ENCODE measurements around the gene AEBP2. TPM values are rescaled to one million over a fixed set of nuclear protein-coding genes. Genes with fewer than 3 reads are reported as not detected.
A peak's percentile ranks its signal among the peaks of the same experiment; 100 is the strongest.

Gene AEBP2
- total RNA-seq, 1 donor from 2014 or later: 57.7 TPM

DNA sequence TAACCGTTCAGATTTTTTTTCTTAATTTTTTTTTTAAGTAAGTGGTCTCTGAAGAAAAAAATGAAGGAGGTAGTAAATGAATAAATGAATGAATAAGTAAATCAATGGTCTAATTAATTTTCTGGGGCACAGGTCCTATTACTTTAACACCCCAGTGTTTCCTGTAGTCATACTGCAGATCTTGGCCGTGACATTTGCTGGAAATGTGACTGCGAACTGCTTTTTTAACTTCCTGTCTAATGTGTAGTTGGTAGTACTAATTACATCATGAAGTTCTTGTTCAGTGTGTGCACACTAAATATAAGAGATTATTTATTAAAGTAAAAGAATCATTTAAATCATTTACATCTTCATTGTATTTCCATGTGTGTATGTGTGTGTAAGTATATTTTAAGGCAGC is 45.4 kb downstream of the AEBP2 start:
- DNase-seq (ENCODE audit: low spot score) (no peak), ATAC-seq (no peak)
- intact Hi-C loops (cut with DNase I): no loop called here

DNA sequence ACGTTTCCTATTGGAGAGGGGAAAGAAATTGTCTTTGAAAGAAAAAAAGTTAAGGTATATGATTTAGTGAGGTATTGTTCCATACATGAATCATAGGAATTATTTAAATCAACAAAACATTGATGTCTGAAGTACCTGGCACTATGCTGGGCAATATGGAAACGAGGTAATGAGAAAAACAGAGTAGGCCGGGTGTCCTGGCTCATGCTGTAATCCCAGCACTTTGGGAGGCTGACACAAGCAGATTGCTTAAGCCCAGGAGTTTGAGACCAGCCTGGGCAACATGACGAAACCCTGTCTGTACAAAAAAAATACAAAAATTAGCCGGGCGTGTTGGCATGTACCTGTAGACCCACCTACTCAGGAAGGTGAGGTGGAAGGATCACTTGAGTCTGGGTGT is 45.9 kb downstream of the AEBP2 start:
- intact Hi-C loops (cut with DNase I): no loop called here
- no peak for ATAC-seq
- DNase-seq (ENCODE audit: low spot score): no peak

- ATAC-seq (no peak), DNase-seq (ENCODE audit: low spot score) (no peak)
- intact Hi-C loops (cut with DNase I): no loop called here
Observed at GRCh38 chr12:19489168-19489567, 49.9 kb downstream of the AEBP2 start.

GRCh38 chr12:19490908-19491307 is 51.6 kb downstream of the AEBP2 start:
- ATAC-seq (no peak), DNase-seq (ENCODE audit: low spot score) (no peak)
- intact Hi-C loops (cut with DNase I): no loop called here

- no peak for DNase-seq (ENCODE audit: low spot score)
- intact Hi-C loops (cut with DNase I): no loop called here
- no peak for ATAC-seq
Observed at GRCh38 chr12:19491863-19492262, 52.6 kb downstream of the AEBP2 start.

DNA sequence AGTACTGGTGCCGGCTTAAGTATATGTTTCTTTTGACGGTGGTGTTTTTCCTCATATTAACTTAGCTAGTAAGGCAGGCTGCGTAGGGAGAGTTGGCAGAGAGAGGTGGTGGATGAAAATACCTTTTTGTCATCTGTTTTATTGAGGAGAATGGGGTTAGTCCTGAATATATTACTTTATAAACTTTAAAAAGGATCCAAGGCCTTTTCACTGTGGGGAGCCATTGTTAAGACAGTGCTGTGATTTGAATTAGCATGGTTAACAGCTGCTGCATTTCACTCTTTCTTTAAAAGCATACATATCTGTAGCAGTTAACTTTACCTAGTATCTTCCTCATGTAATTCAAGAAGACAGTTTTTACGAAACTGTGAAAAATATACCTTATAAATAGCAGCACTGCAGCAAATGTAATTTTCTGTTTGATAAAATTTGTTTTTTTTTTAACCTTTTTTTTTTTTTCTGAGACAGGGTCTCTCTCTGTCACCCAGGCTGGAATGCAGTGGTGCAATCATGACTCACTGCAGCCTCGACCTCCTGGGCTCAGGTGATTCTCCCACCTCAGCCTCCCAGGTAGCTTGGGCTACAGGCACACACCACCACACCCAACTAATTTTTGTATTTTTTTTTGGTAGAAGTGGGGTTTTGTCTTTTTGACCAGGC is 57.1 kb downstream of the AEBP2 start:
- ATAC-seq: no peak
- no peak for DNase-seq (ENCODE audit: low spot score)
- intact Hi-C loops (cut with DNase I): no loop called here

- intact Hi-C loops (cut with DNase I): no loop called here
- DNase-seq (ENCODE audit: low spot score) (no peak), ATAC-seq (no peak)
Observed at GRCh38 chr12:19498099-19498498, 58.8 kb downstream of the AEBP2 start.

- ATAC-seq: no peak
- no peak for DNase-seq (ENCODE audit: low spot score)
- intact Hi-C loops (cut with DNase I): no loop called here
Observed at GRCh38 chr12:19499030-19499429, 59.7 kb downstream of the AEBP2 start.

- no peak for ATAC-seq
- DNase-seq (ENCODE audit: low spot score): no peak
- intact Hi-C loops (cut with DNase I): no loop called here
Observed at GRCh38 chr12:19506497-19506896, 67.2 kb downstream of the AEBP2 start.

DNA sequence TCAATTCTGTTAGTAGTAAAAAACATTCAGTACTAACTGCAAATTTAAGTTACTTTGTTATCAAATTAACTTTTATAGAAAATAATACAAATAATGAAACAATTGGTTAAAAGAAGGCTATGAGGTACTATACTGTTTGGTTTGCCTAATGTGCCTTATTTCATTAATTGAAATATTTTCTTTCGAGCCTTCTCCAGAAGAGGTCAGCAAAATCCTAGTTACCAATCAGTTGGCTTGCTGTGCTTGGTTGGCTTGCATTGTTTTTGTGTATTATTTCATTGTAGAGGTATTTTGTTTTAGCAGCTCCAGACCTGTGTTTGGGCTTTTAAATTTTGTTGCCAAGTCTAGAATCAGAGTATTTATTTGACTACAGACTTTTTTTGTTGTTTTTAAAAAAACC is 68.5 kb downstream of the AEBP2 start:
- no peak for DNase-seq (ENCODE audit: low spot score)
- intact Hi-C loops (cut with DNase I): no loop called here
- peak; percentile 79 for ATAC-seq

DNA sequence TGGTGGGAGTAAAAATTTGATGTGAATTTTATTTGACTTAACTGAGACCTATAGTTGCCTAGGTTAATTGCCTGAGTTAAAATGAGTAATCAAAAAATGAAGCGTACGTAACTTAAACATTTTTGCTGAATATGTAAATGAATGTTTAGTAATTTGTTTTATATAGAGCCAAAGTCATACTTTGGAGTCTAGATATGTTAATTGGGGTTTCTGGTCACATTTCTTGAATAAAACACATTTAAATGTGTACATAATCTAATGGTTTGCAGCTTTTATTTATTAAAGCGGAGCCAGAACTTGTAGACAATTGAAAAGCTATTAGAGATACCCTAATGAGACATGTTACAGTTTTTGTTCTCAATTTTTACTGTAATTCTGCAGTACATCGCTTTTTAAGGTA is 71.2 kb downstream of the AEBP2 start:
- intact Hi-C loops (cut with DNase I): no loop called here
- no peak for DNase-seq (ENCODE audit: low spot score)
- ATAC-seq: no peak

- intact Hi-C loops (cut with DNase I): no loop called here
Observed at GRCh38 chr12:19515179-19515578, 75.9 kb downstream of the AEBP2 start.

GRCh38 chr12:19517583-19517982 is 78.3 kb downstream of the AEBP2 start:
- ATAC-seq (peak; percentile 52), DNase-seq (ENCODE audit: low spot score) (no peak)
- intact Hi-C loops (cut with DNase I): no loop called here

More at GRCh38 chr12:19515179-19515578, 75.9 kb downstream of the AEBP2 start:
- DNase-seq (ENCODE audit: low spot score) (no peak), ATAC-seq (no peak)

- intact Hi-C loops (cut with DNase I): no loop called here
- ATAC-seq (no peak), DNase-seq (ENCODE audit: low spot score) (no peak)
Observed at GRCh38 chr12:19518209-19518608, 78.9 kb downstream of the AEBP2 start.

DNA sequence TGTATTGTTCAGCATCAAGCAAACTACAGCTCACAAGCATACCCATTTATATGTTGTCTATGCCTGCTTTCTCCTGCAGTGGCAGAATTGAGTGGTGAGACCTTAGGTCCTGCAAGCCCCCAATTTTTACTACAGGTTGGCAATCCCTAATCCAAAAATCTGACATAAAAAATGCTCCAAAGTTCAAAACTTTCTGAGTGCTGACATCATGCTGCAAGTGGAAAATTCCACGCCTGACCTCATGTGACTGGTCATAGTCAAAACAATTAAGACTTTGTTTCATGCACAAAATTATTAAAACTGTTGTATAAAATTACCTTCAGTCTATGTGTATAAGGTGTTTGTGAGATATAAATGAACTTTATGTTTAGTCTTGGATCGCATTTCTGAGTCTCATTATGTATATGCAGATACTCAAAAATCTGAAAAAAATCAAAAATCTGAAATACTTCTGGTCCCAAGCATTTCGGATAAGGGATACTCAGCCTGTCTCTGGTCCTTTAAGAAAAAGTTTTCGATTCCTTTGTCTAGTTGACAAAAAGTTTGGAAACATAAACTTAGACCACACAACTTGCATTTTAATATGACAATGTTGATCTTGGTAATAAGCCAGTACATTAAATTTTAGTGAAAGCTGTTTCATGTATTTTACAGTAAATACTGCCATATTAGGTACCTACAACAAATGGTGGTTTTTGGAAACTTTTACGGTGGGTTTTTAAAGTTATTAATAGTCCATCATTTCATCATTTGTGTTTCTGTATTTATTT is 81.5 kb downstream of the AEBP2 start:
- no peak for ATAC-seq
- intact Hi-C loops (cut with DNase I): no loop called here
- DNase-seq (ENCODE audit: low spot score): no peak

DNA sequence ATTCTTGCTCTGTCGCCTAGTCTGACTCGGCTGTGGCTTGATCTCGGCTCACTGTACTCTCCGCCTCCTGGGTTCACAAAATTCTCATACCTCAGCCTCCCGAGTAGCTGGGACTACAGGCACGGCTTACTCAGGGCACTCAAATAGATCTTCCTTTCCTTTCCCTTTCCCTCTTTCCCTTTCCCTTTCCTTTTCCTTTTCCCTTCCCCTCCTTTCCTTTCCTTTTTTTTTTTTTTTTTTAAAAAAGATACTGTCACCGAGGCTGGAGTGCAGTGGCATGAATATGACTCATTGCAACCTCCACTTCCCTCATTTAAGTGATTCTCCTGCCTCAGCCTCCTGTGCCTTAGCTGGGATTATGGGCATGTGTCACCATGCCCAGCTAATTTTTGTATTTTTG is 86.0 kb downstream of the AEBP2 start:
- ATAC-seq (no peak), DNase-seq (ENCODE audit: low spot score) (no peak)
- intact Hi-C loops (cut with DNase I): no loop called here

- intact Hi-C loops (cut with DNase I): no loop called here
- DNase-seq (ENCODE audit: low spot score) (no peak), ATAC-seq (no peak)
Observed at GRCh38 chr12:19527866-19528265, 88.6 kb downstream of the AEBP2 start.

- DNase-seq (ENCODE audit: low spot score) (no peak), ATAC-seq (no peak)
- intact Hi-C loops (cut with DNase I): no loop called here
Observed at GRCh38 chr12:19528750-19529149, 89.5 kb downstream of the AEBP2 start.

DNA sequence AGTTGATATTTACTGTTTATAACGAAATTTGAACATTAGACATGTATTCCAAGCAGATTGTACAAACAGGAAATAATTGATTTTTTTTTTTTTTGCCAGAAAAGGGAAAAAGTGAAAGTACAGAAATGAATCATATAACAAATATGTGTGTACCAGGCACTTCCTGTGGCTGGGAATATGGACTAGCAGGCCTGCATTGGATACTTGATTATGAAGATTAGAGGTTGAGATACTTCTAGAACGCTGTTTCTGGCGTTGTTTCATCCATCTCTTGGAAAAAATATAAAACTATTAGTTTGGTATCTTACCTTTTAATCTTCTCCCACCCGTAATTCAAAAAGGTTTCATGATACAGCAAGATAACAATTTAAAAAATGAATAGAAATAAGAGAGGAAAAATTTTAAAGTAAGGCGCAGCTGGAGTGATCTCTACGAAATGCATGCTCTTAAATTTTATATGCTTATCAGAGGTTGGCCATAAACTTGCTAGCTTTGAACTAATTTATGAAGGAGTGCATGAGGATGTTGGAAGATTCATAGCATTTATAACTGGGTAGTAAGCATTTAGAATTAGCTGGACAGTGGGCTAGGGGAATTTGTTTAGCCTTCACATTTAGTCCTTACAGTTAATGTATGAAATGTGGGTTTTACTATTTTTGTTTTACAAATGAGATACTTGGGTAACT is 90.8 kb downstream of the AEBP2 start:
- ATAC-seq (no peak), DNase-seq (ENCODE audit: low spot score) (no peak)
- intact Hi-C loops (cut with DNase I): no loop called here

DNA sequence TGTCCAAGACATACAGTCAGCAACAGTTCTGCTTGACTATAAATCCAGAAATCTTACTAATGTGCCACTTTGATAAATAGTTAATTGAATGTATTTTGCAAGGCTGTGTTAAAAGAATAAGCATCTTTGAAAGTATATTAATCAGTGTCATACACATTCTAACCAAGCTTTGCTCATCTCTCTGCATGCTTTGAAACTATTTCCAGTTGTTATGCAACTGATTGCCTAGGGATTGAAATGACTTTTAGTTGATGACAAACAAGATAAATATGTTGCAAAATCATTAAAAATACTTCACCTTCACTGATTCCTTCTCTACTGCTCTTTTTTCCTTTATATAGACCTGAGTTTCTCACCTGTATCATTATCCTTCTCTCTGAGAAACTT is 91.3 kb downstream of the AEBP2 start:
- intact Hi-C loops (cut with DNase I): no loop called here
- ATAC-seq (peak; percentile 51), DNase-seq (ENCODE audit: low spot score) (no peak)
